ENCODE results near the gene IL4.

- TF ChIP-seq, protein P1, sequence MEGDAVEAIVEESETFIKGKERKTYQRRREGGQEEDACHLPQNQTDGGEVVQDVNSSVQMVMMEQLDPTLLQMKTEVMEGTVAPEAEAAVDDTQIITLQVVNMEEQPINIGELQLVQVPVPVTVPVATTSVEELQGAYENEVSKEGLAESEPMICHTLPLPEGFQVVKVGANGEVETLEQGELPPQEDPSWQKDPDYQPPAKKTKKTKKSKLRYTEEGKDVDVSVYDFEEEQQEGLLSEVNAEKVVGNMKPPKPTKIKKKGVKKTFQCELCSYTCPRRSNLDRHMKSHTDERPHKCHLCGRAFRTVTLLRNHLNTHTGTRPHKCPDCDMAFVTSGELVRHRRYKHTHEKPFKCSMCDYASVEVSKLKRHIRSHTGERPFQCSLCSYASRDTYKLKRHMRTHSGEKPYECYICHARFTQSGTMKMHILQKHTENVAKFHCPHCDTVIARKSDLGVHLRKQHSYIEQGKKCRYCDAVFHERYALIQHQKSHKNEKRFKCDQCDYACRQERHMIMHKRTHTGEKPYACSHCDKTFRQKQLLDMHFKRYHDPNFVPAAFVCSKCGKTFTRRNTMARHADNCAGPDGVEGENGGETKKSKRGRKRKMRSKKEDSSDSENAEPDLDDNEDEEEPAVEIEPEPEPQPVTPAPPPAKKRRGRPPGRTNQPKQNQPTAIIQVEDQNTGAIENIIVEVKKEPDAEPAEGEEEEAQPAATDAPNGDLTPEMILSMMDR (optimal IDR thresholded peaks at IDR 0.05 in 1 of 3, IDR thresholded peaks at IDR 0.05 in 1 of 3, conservative IDR thresholded peaks at IDR 0.05 in 1 of 3; ENCODE audit: extremely low read depth in 1 of 3, insufficient read depth in 2 of 3, low read length in 3 of 3), result no peak
- no peak for TF ChIP-seq EZH2 (IDR thresholded peaks at IDR 0.05; ENCODE audit: low read length)
These were observed 56.1 kb downstream of the IL4 start for GRCh38 chr5:132729896-132730295.

Measured in keratinocyte (primary cell).